NK-92 (cell line): ENCODE results near the gene KCNAB1.

ENCODE experiments used
- DNase-seq: peaks from one replicate; lab custom pipeline; 2025; ENCODE audit not compliant: unreplicated experiment; lab: John Stamatoyannopoulos, UW

KCNAB1 gene

GRCh38 chr3:156530980-156531379 is 410.6 kb downstream of the KCNAB1 start:
- DNase-seq: no peak

- no peak for DNase-seq
These were observed 412.4 kb downstream of the KCNAB1 start for GRCh38 chr3:156532730-156533129.

GRCh38 chr3:156533205-156533604 is 412.8 kb downstream of the KCNAB1 start:
- DNase-seq: no peak

- DNase-seq: no peak
These were observed 414.8 kb downstream of the KCNAB1 start for GRCh38 chr3:156535162-156535627.

- DNase-seq: no peak
These were observed 415.4 kb downstream of the KCNAB1 start for GRCh38 chr3:156535798-156536197.

GRCh38 chr3:156536524-156537316 is 416.3 kb downstream of the KCNAB1 start:
- DNase-seq: no peak

GRCh38 chr3:156539051-156539450 is 418.7 kb downstream of the KCNAB1 start:
- no peak for DNase-seq

GRCh38 chr3:156539802-156540201 is 419.4 kb downstream of the KCNAB1 start:
- no peak for DNase-seq

- DNase-seq: no peak
These were observed 422.0 kb downstream of the KCNAB1 start for GRCh38 chr3:156542101-156543042.

- DNase-seq: no peak
These were observed 422.7 kb downstream of the KCNAB1 start for GRCh38 chr3:156543043-156543555.

GRCh38 chr3:156547637-156548036 is 427.3 kb downstream of the KCNAB1 start:
- no peak for DNase-seq

GRCh38 chr3:156548041-156548687 is 427.8 kb downstream of the KCNAB1 start:
- DNase-seq: no peak

- no peak for DNase-seq
These were observed 428.5 kb downstream of the KCNAB1 start for GRCh38 chr3:156548902-156549301.

- DNase-seq: no peak
These were observed 430.9 kb downstream of the KCNAB1 start for GRCh38 chr3:156551261-156551660.

- no peak for DNase-seq
These were observed 431.4 kb downstream of the KCNAB1 start for GRCh38 chr3:156551746-156552145.

- DNase-seq: no peak
These were observed 432.6 kb downstream of the KCNAB1 start for GRCh38 chr3:156552973-156553372.

- no peak for DNase-seq
These were observed 433.5 kb downstream of the KCNAB1 start for GRCh38 chr3:156553705-156554356.

GRCh38 chr3:156554515-156554841 is 434.1 kb downstream of the KCNAB1 start:
- DNase-seq: no peak

- DNase-seq: peak; percentile 70
These were observed 434.7 kb downstream of the KCNAB1 start, which contains the start of gene SSR3 for GRCh38 chr3:156554842-156555687. Gene SSR3, minus strand, starts transcription at chr3:156555117. Its CDS starts 28 bp downstream, at chr3:156555089.

GRCh38 chr3:156558389-156558788 is 438.0 kb downstream of the KCNAB1 start:
- DNase-seq: no peak
